Adrenal gland (tissue), 5 donors: ENCODE data around the gene OR2A2.

Experiments
- POLR2A ChIP-seq, 2 donors: fragments of 450-650 bp; IDR thresholded peaks; one replicate each; pipeline ENCODE4 v1.6.1; 2017; ENCODE audit warnings: antibody characterized with exemption in 2 of 2, mild to moderate bottlenecking in 2 of 2, moderate library complexity in 1 of 2
- TF ChIP-seq, protein P1 (sequence below), 6 experiments: fragments of 450-650 bp in 4 of 6; fragments of 200-600 bp in 2 of 6; sonication (generic) in 1 of 6; IDR thresholded peaks; 1 replicate in 5 of 6; 2 replicates in 1 of 6; pipeline versions ENCODE4 v1.5.1 to v1.8.0; 2016 to 2021; ENCODE audit warnings: antibody characterized with exemption in 6 of 6, mild to moderate bottlenecking in 2 of 6, moderate library complexity in 1 of 6
- donor health status: DM: no; HTN: no; CAD: no.

DNA sequence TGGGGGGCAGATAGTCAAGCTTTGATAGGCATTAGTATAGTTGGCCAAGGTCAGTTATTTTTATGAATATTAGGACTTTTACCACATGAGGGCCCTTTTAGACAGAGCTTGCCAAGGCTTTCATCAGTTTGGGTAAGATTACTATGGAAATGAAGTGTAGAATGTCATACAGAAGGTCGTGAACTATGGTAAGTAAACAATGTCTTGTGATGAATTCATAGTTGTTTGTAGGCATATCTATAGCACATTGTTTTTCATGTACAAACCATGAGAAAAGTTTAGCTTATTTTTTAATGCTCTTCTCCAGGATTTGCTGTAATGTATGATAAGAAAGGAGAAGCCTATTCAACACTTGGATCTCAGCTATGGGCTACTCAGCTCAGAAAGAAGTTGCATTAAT is 4.3 kb downstream of the OR2A2 start:
- TF ChIP-seq, protein P1, sequence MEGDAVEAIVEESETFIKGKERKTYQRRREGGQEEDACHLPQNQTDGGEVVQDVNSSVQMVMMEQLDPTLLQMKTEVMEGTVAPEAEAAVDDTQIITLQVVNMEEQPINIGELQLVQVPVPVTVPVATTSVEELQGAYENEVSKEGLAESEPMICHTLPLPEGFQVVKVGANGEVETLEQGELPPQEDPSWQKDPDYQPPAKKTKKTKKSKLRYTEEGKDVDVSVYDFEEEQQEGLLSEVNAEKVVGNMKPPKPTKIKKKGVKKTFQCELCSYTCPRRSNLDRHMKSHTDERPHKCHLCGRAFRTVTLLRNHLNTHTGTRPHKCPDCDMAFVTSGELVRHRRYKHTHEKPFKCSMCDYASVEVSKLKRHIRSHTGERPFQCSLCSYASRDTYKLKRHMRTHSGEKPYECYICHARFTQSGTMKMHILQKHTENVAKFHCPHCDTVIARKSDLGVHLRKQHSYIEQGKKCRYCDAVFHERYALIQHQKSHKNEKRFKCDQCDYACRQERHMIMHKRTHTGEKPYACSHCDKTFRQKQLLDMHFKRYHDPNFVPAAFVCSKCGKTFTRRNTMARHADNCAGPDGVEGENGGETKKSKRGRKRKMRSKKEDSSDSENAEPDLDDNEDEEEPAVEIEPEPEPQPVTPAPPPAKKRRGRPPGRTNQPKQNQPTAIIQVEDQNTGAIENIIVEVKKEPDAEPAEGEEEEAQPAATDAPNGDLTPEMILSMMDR (IDR thresholded peaks at IDR 0.05), result no peak
- TF ChIP-seq POLR2A (IDR thresholded peaks at IDR 0.05), result no peak
